ENCODE results near the gene SMPD3. TPM values are rescaled to one million over a fixed set of nuclear protein-coding genes. Genes with fewer than 3 reads are reported as not detected.

Gene SMPD3
- total and polyA plus RNA-seq, 12 donors, result 0.03 to 1.2 (median 0.22) TPM; not detected in 1

- Histone ChIP-seq H3K27ac (no peak overlapping the region), H3K4me3 (no peak overlapping the region), H3K36me3 (no peaks in the 10 kb centered on the region), H3K9me3 (no peaks in the 10 kb centered on the region), H3K4me1 (no peaks in the 10 kb centered on the region), H3K27me3 (peaks cover 0 to 15% (median 0%) of the 10 kb centered on the region in 7 donors)
- 84 to 85% methylated on average over 14 of the region's 14 CpGs for WGBS, 2 donors
- TF ChIP-seq CTCF (IDR thresholded peaks at IDR 0.05), result no peak
- ATAC-seq (no peak), DNase-seq (no peak)
- intact Hi-C loops (cut with DNase I), result no loop called here
Measured at GRCh38 chr16:68386628-68387027, 61.7 kb downstream of the SMPD3 start.

DNA sequence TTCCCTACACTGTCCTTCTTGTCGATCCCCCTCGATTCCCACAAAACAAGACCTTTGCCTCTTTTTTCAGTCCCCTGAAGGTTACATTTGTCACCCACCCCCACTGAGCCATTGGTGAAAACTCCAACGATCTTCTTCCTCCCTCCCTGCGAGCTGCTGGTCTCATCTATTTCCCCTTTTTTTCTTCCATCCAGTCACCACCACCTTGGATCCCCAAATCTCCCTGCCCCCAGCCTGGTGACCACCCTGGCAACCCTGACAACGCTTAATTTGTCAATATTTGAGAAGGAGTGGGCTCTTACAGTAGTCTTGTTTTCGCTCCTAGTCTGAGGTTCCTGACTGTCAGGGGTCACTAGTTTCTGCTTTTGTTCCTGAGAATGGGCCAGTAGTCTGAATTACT is 62.9 kb downstream of the SMPD3 start:
- ATAC-seq (no peak), DNase-seq (no peak)
- H3K9me3 ChIP-seq, result no peaks in the 10 kb centered on the region
- no peaks in the 10 kb centered on the region for H3K4me1 ChIP-seq
- 75 to 78% methylated on average over 6 of the region's 6 CpGs for WGBS, 2 donors
- no peak overlapping the region for H3K4me3 ChIP-seq
- intact Hi-C loops (cut with DNase I), result no loop called here
- no peaks in the 10 kb centered on the region for H3K36me3 ChIP-seq
- no peak overlapping the region for H3K27ac ChIP-seq
- TF ChIP-seq CTCF (IDR thresholded peaks at IDR 0.05), result no peak
- H3K27me3 ChIP-seq, result peaks cover 0 to 15% (median 0%) of the 10 kb centered on the region in 7 donors

GRCh38 chr16:68384288-68385161 is 63.8 kb downstream of the SMPD3 start:
- H3K9me3 ChIP-seq, result no peaks in the 10 kb centered on the region
- H3K4me3 ChIP-seq, result no peak overlapping the region
- no peak overlapping the region for H3K27ac ChIP-seq
- intact Hi-C loops (cut with DNase I), result no loop called here
- no peak for TF ChIP-seq CTCF (IDR thresholded peaks at IDR 0.05)
- H3K4me1 ChIP-seq, result no peaks in the 10 kb centered on the region
- WGBS, 2 donors, result 70 to 74% methylated on average over 7 of the region's 7 CpGs
- ATAC-seq (no peak), DNase-seq (no peak)
- peaks cover 0 to 15% (median 0%) of the 10 kb centered on the region in 7 donors for H3K27me3 ChIP-seq
- no peaks in the 10 kb centered on the region for H3K36me3 ChIP-seq

DNA sequence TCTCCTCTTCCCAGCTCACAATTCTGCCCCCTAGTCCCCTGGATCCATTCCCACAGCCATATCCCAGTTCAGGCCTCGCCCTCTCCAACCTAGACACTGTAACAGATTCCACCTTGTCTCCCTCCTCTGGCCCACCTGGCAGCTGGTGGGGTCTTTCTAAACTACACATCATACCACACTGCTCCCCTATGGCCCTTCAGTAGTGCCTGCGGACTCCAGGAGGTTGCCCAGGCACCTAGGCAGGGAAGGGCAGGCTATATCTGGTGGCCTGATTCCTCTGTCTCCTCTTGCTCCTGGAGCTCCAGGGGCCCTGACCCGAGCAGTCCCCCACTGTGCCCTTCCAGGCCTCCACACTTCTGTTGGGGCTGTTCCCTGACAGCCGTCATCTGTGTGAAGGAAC is 64.5 kb downstream of the SMPD3 start:
- intact Hi-C loops (cut with DNase I), result no loop called here
- WGBS, 2 donors, result 93 to 94% methylated on average over 4 of the region's 4 CpGs
- Histone ChIP-seq H3K27ac (no peak overlapping the region), H3K9me3 (no peaks in the 10 kb centered on the region), H3K4me1 (no peaks in the 10 kb centered on the region), H3K36me3 (no peaks in the 10 kb centered on the region), H3K4me3 (no peak overlapping the region), H3K27me3 (peaks cover 0 to 15% (median 0%) of the 10 kb centered on the region in 7 donors)
- DNase-seq (no peak), ATAC-seq (no peak)
- TF ChIP-seq CTCF (IDR thresholded peaks at IDR 0.05), result no peak
